GM12878 (cell line): ENCODE measurements around the gene PFN3. TPM values are rescaled to one million over a fixed set of nuclear protein-coding genes. Genes with fewer than 3 reads are reported as not detected.

Source experiments
- ATAC-seq: fragments of 200-7000 bp; cut with Tn5 transposase; 3 replicates; pipeline ENCODE4 v1.9.1; 2020; ENCODE audit warnings: mild to moderate bottlenecking, moderate library complexity
- BruUV-seq: library from RNA; stranded (reverse); fragments of 400-500 nt; replicated peaks from 2 replicates; lab custom pipeline; 2021; lab: Mats Ljungman, UMichigan
- CTCF ChIA-PET: fragments of 300-600 bp; sonication (Branson Sonifier 250); formaldehyde crosslinking; extraction: SDS; loops from one replicate; lab custom pipeline; 2021; ENCODE audit warnings: inconsistent platforms; lab: Yijun Ruan, JAX
- POLR2A ChIA-PET: fragments of 350-600 bp; formaldehyde crosslinking; extraction: SDS; loops from one replicate; lab custom pipeline; 2021; ENCODE audit warnings: inconsistent platforms; lab: Charles Lee
- RAD21 ChIA-PET: fragments of 300-600 bp; sonication (Branson Sonifier 250); formaldehyde crosslinking; loops from one replicate; lab custom pipeline; 2023; ENCODE audit warnings: antibody characterized with exemption; ENCODE audit not compliant: unreplicated experiment; lab: Charles Lee
- SMC1A ChIA-PET: fragments of 300-600 bp; sonication (Branson Sonifier 250); formaldehyde crosslinking; loops from one replicate; lab custom pipeline; 2023; ENCODE audit not compliant: unreplicated experiment, uncharacterized antibody; lab: Charles Lee
- DNase-seq: peaks from one replicate; pipeline ENCODE4 v3.0.0-alpha.2; 2011; ENCODE audit warnings: low read depth, low spot score
- FAIRE-seq: peaks from 3 replicates; lab custom pipeline; 2011; peaks lifted over from hg19 to GRCh38; lab: Jason Lieb, UNC
- H2AFZ ChIP-seq: 2 replicates; pipeline ENCODE4 v1.6.0; 2011; ENCODE audit warnings: low read depth, low read length, control low read depth; ENCODE audit not compliant: control insufficient read depth
- H3K27ac ChIP-seq: 2 replicates; pipeline ENCODE4 v1.5.1; 2011; ENCODE audit warnings: control low read depth; ENCODE audit not compliant: control insufficient read depth, insufficient read depth
- H3K27me3 ChIP-seq, 2 experiments: replicated peaks in 1 of 2; 2 replicates each; pipeline versions ENCODE4 v1.6.0 to v1.6.1; 2011; ENCODE audit warnings: low read length in 1 of 2; ENCODE audit not compliant: control insufficient read depth in 2 of 2, insufficient read depth in 2 of 2
- H3K36me3 ChIP-seq, 2 experiments: 2 replicates each; pipeline ENCODE4 v1.5.1; 2011; ENCODE audit warnings: low read length in 1 of 2; ENCODE audit not compliant: control insufficient read depth in 2 of 2, insufficient read depth in 2 of 2
- H3K4me1 ChIP-seq: 2 replicates; pipeline ENCODE4 v1.6.1; 2011; ENCODE audit warnings: mild to moderate bottlenecking, low read length, moderate library complexity, mixed read lengths; ENCODE audit not compliant: control insufficient read depth, insufficient read depth
- H3K4me2 ChIP-seq: 2 replicates; pipeline ENCODE4 v1.6.0; 2011; ENCODE audit warnings: control low read depth; ENCODE audit not compliant: control insufficient read depth, insufficient read depth
- H3K4me3 ChIP-seq: fragments of 200-600 bp; sonication (generic); 2 replicates; pipeline ENCODE4 v1.5.1; 2016
- H3K79me2 ChIP-seq: 2 replicates; pipeline ENCODE4 v1.6.0; 2011; ENCODE audit warnings: low read length; ENCODE audit not compliant: control insufficient read depth, insufficient read depth
- H3K9ac ChIP-seq: 2 replicates; pipeline ENCODE4 v1.8.0; 2011; ENCODE audit warnings: low read length, control low read depth, mixed read lengths; ENCODE audit not compliant: control insufficient read depth, insufficient read depth
- H3K9me3 ChIP-seq: replicated peaks from 3 replicates; pipeline ENCODE4 v1.5.1; 2011; ENCODE audit warnings: mild to moderate bottlenecking, low read length; ENCODE audit not compliant: control insufficient read depth, insufficient read depth
- H4K20me1 ChIP-seq: 2 replicates; pipeline ENCODE4 v1.6.0; 2011; ENCODE audit not compliant: control insufficient read depth, insufficient read depth
- ELK1 ChIP-seq: IDR thresholded peaks from 2 replicates; pipeline ENCODE4 v1.6.1; 2012; ENCODE audit warnings: low read depth, low read length, improper control_type of control experiment
- SUPT20H ChIP-seq: IDR thresholded peaks from 2 replicates; pipeline ENCODE4 v1.6.1; 2011; ENCODE audit warnings: low read depth, mild to moderate bottlenecking, low read length, moderate library complexity, borderline replicate concordance; ENCODE audit not compliant: control insufficient read depth
- USF1 ChIP-seq: IDR thresholded peaks from 2 replicates; pipeline ENCODE4 v1.6.1; 2011; ENCODE audit warnings: borderline replicate concordance, low read depth, mild to moderate bottlenecking, moderate library complexity, mixed read lengths, low read length; ENCODE audit not compliant: insufficient read depth; ENCODE audit errors: extremely low read length
- ZNF207 ChIP-seq: fragments of 450-650 bp; IDR thresholded peaks from 2 replicates; pipeline ENCODE4 v1.6.1; 2014; ENCODE audit warnings: antibody characterized with exemption, mild to moderate bottlenecking, borderline replicate concordance
- WGBS: methylation state at CpG from one replicate; pipeline ENCODE4 v1.1.6; 2016; ENCODE audit warnings: low lambda C conversion rate; ENCODE audit not compliant: insufficient replicate concordance, insufficient coverage; ENCODE audit errors: missing lambda C conversion rate; 5-methylcytosine and 5-hydroxymethylcytosine counted together
- in situ Hi-C: fragments of 300-500 bp; cut with MboI; formaldehyde crosslinking; loops from 9 replicates; pipeline ENCODE4 v1.14.3; 2018; ENCODE audit warnings: mixed read lengths
- intact Hi-C: fragments of 100-400 bp; cut with micrococcal nuclease; formaldehyde crosslinking; loops from one replicate; pipeline ENCODE4 v1.14.2; 2022; ENCODE audit not compliant: unreplicated experiment
- polyA plus RNA-seq, 11 experiments: library from polyadenylated mRNA; depleted of rRNA in 4 of 11; unstranded in 6 of 11; stranded (reverse) in 5 of 11; fragments of >200 nt; fragmentation: Nextera tagmentation in 4 of 11; fragmentation: Illumina TruSeq in 1 of 11; extraction: Ambion mirVana in 4 of 11; extraction: Trizol in 1 of 11; gene quantifications; 1 replicate in 1 of 11; 2 replicates in 10 of 11; pipeline versions ENCODE4 v1.2.1 to v1.2.3, GENCODE V29; 2011 to 2016; ENCODE audit warnings: inconsistent platforms in 2 of 11, missing spikeins in 2 of 11, low read depth in 1 of 11
- total RNA-seq, 4 experiments: library from RNA; depleted of rRNA in 3 of 4; stranded (reverse); fragments of >200 nt in 3 of 4; fragmentation: Illumina TruSeq in 1 of 4; extraction: Trizol in 1 of 4; gene quantifications; 2 replicates each; pipeline versions ENCODE4 v1.2.1 to v1.2.3, GENCODE V29; 2013 to 2021
- TF ChIP-seq, protein P1 (sequence below): fragments of 450-650 bp; formaldehyde crosslinking; IDR thresholded peaks from 2 replicates; pipeline ENCODE4 v1.4.0; 2020; ENCODE audit warnings: mild to moderate bottlenecking, moderate library complexity

Gene PFN3
- total and polyA plus RNA-seq, 10 of the 15 experiments (the other 5 are each of a cell fraction or from before 2014, with no cell fraction given): not detected

DNA sequence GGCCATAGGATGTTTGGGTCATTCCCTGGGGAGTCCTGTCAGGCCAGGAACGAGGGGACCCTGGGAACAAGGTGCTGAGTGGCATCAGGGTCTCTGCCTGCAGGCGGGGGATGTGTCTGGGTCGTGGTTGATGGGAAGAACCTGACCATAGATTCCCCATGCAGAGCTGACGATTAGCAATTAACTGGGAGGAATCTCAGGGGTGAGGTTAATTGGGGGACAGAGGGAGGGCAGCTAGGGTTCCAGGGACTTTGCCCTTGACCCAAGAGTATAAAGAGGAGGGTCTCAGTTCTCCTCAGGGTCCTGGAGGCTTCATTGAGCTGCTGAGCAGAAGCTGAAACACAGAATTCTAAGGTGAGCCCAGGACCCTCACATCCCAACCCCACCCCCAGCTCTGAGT is 16.3 kb downstream of the PFN3 start, which contains the start of gene SLC34A1:
SLC34A1 (plus strand) TSS at position 301 of the 400 bp plus-strand sequence. CDS start 1,308 bp downstream, outside the sequence.
- no peak for ATAC-seq
- FAIRE-seq: no peak
- no peak for DNase-seq
- intact Hi-C loops: no loop called here
- Histone ChIP-seq H4K20me1 (no peaks in the 10 kb centered on the region), H3K27me3 (no peaks in the 10 kb centered on the region), H3K9me3 (no peaks in the 10 kb centered on the region), H3K4me1 (peaks cover 17% of the 10 kb centered on the region)
- TF ChIP-seq SUPT20H: no peak
- TF ChIP-seq, all 136 proteins: peak for 0
- Histone ChIP-seq H3K4me3 (no peak within 1 kb of the TSS), H3K27ac (no peak within 1 kb of the TSS), H3K36me3 (no peaks in the 10 kb centered on the region), H3K4me2 (no peak within 1 kb of the TSS), H2AFZ (no peak within 1 kb of the TSS), H3K79me2 (no peaks in the 10 kb centered on the region), H3K9ac (no peak within 1 kb of the TSS)
- in situ Hi-C loops: loop anchor here (25.0 kb wide), 1 partner anchor 1347 kb away; no protein-coding TSS in a partner anchor
- ChIA-PET CTCF (interaction anchor here (0.6 to 2.5 kb wide), 6 partner anchors 9 to 848 kb away, joined by 3 to 22 read pairs (median 4); no protein-coding TSS in a partner anchor), RAD21 (interaction anchor here (0.6 to 0.8 kb wide), 2 partner anchors 68 to 266 kb away, joined by 3 read pairs; no protein-coding TSS in a partner anchor), SMC1A (interaction anchor here (1.3 kb wide), 1 partner anchor 13 kb away, joined by 4 read pairs; no protein-coding TSS in a partner anchor), POLR2A (interaction anchor here (0.8 kb wide), 1 partner anchor 28 kb away, joined by 3 read pairs; no protein-coding TSS in a partner anchor)
- BruUV-seq: no TSS peak
- 23% methylated on average over 4 of the region's 4 CpGs for WGBS

DNA sequence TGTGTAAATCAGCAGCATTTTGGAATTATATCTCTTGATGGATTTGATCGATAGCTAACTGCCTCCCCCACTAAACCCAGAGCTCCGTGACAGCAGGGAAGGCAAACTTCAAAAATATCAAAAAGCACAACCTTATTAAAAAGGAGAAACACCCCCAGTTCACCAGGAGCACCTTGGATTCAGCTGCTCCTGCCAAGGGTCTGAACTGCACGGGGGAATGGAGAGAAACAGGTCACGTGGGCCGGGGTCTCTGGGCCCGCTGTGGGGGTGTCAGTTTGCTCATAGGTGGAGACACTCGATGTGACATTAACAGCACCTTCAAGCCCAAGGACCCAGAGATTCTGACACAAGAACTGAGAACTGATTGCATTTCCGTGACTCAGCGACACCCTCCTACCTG is 17.3 kb downstream of the PFN3 start:
- Histone ChIP-seq H3K9me3 (no peaks in the 10 kb centered on the region), H3K4me1 (peaks cover 10% of the 10 kb centered on the region), H3K79me2 (no peaks in the 10 kb centered on the region), H3K4me2 (no peak overlapping the region), H3K9ac (no peak overlapping the region), H2AFZ (no peak overlapping the region), H3K27ac (no peak overlapping the region), H3K4me3 (no peak overlapping the region), H4K20me1 (no peaks in the 10 kb centered on the region), H3K36me3 (no peaks in the 10 kb centered on the region), H3K27me3 (no peaks in the 10 kb centered on the region)
- POLR2A ChIA-PET: interaction anchor here (0.6 to 1.0 kb wide), 3 partner anchors 12 to 31 kb away, joined by 3 read pairs; partner anchors contain the start of gene LMAN2
- BruUV-seq: no TSS peak
- 50% methylated on average over 9 of the region's 9 CpGs for WGBS
- CTCF ChIA-PET: interaction anchor here (1.0 to 2.5 kb wide), 7 partner anchors 13 to 269 kb away, joined by 3 to 22 read pairs (median 6); partner anchors contain the start of gene LMAN2
- ATAC-seq (no peak), DNase-seq (no peak), FAIRE-seq (no peak)
- RAD21 ChIA-PET: interaction anchor here (0.7 to 1.5 kb wide), 4 partner anchors 14 to 39 kb away, joined by 3 to 5 read pairs (median 4); no protein-coding TSS in a partner anchor
- in situ Hi-C loops (loop anchor here (25.0 kb wide), 1 partner anchor 1346 kb away; no protein-coding TSS in a partner anchor), intact Hi-C loops (no loop called here)
- TF ChIP-seq ZNF207: no peak
- TF ChIP-seq, protein P1, sequence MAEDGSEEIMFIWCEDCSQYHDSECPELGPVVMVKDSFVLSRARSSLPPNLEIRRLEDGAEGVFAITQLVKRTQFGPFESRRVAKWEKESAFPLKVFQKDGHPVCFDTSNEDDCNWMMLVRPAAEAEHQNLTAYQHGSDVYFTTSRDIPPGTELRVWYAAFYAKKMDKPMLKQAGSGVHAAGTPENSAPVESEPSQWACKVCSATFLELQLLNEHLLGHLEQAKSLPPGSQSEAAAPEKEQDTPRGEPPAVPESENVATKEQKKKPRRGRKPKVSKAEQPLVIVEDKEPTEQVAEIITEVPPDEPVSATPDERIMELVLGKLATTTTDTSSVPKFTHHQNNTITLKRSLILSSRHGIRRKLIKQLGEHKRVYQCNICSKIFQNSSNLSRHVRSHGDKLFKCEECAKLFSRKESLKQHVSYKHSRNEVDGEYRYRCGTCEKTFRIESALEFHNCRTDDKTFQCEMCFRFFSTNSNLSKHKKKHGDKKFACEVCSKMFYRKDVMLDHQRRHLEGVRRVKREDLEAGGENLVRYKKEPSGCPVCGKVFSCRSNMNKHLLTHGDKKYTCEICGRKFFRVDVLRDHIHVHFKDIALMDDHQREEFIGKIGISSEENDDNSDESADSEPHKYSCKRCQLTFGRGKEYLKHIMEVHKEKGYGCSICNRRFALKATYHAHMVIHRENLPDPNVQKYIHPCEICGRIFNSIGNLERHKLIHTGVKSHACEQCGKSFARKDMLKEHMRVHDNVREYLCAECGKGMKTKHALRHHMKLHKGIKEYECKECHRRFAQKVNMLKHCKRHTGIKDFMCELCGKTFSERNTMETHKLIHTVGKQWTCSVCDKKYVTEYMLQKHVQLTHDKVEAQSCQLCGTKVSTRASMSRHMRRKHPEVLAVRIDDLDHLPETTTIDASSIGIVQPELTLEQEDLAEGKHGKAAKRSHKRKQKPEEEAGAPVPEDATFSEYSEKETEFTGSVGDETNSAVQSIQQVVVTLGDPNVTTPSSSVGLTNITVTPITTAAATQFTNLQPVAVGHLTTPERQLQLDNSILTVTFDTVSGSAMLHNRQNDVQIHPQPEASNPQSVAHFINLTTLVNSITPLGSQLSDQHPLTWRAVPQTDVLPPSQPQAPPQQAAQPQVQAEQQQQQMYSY (CRISPR knock-in tag): no peak
- TF ChIP-seq USF1: peak; percentile 6
- no peak for TF ChIP-seq ELK1
- SMC1A ChIA-PET: interaction anchor here (0.6 to 1.4 kb wide), 6 partner anchors 12 to 779 kb away, joined by 3 to 5 read pairs (median 4); no protein-coding TSS in a partner anchor
